ENCODE data around the gene ALG14.
A peak's percentile ranks its signal among the peaks of the same experiment; 100 is the strongest.

The ALG14 gene

DNA sequence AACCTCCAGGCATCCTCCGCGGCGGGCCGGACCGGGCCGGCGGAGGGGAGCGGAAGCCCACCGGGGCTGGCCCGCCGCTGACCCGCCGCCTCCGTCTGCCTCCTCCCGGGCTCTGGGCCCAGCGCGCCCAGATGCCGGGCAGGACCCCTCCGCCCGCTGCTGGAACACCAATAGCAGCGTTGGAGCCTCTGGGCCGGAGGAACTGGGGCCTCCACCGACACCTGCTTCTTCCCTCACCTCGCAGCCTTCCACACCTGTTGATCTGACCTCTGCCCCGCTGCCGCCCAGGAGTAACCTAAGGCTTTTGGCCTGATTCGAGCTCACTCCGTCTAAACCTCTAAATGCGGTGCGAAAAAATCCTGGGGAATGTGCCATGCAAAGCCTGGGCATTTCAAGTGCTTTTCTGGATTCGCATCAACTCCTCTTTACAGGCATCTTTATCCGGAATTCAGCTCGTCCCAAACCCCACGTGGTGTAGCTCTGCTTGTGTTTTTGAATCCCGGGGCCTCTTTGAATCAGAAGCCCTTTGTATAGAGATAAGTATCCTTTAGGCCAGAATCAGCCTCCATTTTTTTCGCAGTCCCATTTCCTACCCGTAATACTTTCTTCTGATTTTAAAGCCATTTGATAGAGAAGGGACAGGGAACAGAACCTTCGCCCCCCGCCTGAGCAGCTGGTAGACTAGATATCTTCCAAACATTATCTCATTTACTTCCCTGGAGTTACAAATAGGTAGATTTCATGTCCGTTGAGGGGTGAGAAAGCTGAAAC, 145.2 kb downstream of the ALG14 start:
- ChIA-PET CTCF (interaction anchor here (0.8 to 2.2 kb wide), 5 partner anchors 34 to 116 kb away, joined by 3 to 15 read pairs (median 4); no protein-coding TSS in a partner anchor), POLR2A (interaction anchor here (0.5 to 1.3 kb wide), 8 partner anchors 8 to 644 kb away, joined by 3 to 5 read pairs (median 4); partner anchors contain the start of gene RWDD3)
- Histone ChIP-seq H3K4me3 (ENCODE audit: low read depth, low read length) (peak overlapping the region; percentile 82), H3K36me3 (ENCODE audit: control insufficient read depth in 2 of 2, insufficient read depth in 1 of 2, low read length in 2 of 2) (no peaks in the 10 kb centered on the region), H3K4me1 (ENCODE audit: control insufficient read depth, insufficient read depth, low read length) (peaks cover 27% of the 10 kb centered on the region), H3K9me3 (ENCODE audit: control insufficient read depth, insufficient read depth, low read depth, low read length) (no peaks in the 10 kb centered on the region), H3K27ac (ENCODE audit: extremely low read depth, low read depth, low read length) (peak overlapping the region; percentile 93)
- TF ChIP-seq, protein P1, sequence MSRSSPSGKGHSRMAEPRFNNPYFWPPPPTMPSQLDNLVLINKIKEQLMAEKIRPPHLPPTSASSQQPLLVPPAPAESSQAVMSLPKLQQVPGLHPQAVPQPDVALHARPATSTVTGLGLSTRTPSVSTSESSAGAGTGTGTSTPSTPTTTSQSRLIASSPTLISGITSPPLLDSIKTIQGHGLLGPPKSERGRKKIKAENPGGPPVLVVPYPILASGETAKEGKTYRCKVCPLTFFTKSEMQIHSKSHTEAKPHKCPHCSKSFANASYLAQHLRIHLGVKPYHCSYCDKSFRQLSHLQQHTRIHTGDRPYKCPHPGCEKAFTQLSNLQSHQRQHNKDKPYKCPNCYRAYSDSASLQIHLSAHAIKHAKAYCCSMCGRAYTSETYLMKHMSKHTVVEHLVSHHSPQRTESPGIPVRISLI (tag by site-specific recombination; IDR thresholded peaks at IDR 0.05) = no peak
- TF ChIP-seq ZNF239 (tag by site-specific recombination; IDR thresholded peaks at IDR 0.05) (no peak), GLIS2 (tag by site-specific recombination; IDR thresholded peaks at IDR 0.05) (no peak), ZNF2 (tag by site-specific recombination; IDR thresholded peaks at IDR 0.05) (no peak), ZNF624 (tag by site-specific recombination; IDR thresholded peaks at IDR 0.05) (no peak), ZNF600 (tag by site-specific recombination; IDR thresholded peaks at IDR 0.05) (peak; percentile 65), ZBTB17 (tag by site-specific recombination; IDR thresholded peaks at IDR 0.05) (peak; percentile 51), SP7 (tag by site-specific recombination; IDR thresholded peaks at IDR 0.05) (no peak), ZNF549 (tag by site-specific recombination; IDR thresholded peaks at IDR 0.05) (0 out of 2 replicates have a peak, but pooled peaks have one; percentile 14), ZNF292 (tag by site-specific recombination; IDR thresholded peaks at IDR 0.05; ENCODE audit: borderline replicate concordance, low read depth) (no peak), ZNF114 (tag by site-specific recombination; IDR thresholded peaks at IDR 0.05) (no peak), KLF16 (tag by site-specific recombination; IDR thresholded peaks at IDR 0.05) (peak; percentile 13; the same call in 1 of the 2 replicates), ZNF747 (tag by site-specific recombination; IDR thresholded peaks at IDR 0.05) (no peak), ZNF670 (tag by site-specific recombination; IDR thresholded peaks at IDR 0.05; ENCODE audit: low read depth) (no peak), ZNF221 (tag by site-specific recombination; IDR thresholded peaks at IDR 0.05; ENCODE audit: borderline replicate concordance) (no peak), TRIM28 (IDR thresholded peaks at IDR 0.05; ENCODE audit: borderline replicate concordance, low read length) (no peak), ZNF792 (tag by site-specific recombination; IDR thresholded peaks at IDR 0.05) (no peak), ZNF394 (tag by site-specific recombination; IDR thresholded peaks at IDR 0.05; ENCODE audit: borderline replicate concordance) (peak; percentile 52; the same call in 1 of the 2 replicates), BCL11A (tag by site-specific recombination; IDR thresholded peaks at IDR 0.05; ENCODE audit: low read depth) (peak; percentile 61), ZXDB (tag by site-specific recombination; IDR thresholded peaks at IDR 0.05) (peak; percentile 32; the same call in 1 of the 2 replicates)
- TF ChIP-seq, protein P2, sequence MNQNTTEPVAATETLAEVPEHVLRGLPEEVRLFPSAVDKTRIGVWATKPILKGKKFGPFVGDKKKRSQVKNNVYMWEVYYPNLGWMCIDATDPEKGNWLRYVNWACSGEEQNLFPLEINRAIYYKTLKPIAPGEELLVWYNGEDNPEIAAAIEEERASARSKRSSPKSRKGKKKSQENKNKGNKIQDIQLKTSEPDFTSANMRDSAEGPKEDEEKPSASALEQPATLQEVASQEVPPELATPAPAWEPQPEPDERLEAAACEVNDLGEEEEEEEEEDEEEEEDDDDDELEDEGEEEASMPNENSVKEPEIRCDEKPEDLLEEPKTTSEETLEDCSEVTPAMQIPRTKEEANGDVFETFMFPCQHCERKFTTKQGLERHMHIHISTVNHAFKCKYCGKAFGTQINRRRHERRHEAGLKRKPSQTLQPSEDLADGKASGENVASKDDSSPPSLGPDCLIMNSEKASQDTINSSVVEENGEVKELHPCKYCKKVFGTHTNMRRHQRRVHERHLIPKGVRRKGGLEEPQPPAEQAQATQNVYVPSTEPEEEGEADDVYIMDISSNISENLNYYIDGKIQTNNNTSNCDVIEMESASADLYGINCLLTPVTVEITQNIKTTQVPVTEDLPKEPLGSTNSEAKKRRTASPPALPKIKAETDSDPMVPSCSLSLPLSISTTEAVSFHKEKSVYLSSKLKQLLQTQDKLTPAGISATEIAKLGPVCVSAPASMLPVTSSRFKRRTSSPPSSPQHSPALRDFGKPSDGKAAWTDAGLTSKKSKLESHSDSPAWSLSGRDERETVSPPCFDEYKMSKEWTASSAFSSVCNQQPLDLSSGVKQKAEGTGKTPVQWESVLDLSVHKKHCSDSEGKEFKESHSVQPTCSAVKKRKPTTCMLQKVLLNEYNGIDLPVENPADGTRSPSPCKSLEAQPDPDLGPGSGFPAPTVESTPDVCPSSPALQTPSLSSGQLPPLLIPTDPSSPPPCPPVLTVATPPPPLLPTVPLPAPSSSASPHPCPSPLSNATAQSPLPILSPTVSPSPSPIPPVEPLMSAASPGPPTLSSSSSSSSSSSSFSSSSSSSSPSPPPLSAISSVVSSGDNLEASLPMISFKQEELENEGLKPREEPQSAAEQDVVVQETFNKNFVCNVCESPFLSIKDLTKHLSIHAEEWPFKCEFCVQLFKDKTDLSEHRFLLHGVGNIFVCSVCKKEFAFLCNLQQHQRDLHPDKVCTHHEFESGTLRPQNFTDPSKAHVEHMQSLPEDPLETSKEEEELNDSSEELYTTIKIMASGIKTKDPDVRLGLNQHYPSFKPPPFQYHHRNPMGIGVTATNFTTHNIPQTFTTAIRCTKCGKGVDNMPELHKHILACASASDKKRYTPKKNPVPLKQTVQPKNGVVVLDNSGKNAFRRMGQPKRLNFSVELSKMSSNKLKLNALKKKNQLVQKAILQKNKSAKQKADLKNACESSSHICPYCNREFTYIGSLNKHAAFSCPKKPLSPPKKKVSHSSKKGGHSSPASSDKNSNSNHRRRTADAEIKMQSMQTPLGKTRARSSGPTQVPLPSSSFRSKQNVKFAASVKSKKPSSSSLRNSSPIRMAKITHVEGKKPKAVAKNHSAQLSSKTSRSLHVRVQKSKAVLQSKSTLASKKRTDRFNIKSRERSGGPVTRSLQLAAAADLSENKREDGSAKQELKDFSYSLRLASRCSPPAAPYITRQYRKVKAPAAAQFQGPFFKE (tag by site-specific recombination; IDR thresholded peaks at IDR 0.05; ENCODE audit: borderline replicate concordance) = no peak
- TF ChIP-seq, protein P3, sequence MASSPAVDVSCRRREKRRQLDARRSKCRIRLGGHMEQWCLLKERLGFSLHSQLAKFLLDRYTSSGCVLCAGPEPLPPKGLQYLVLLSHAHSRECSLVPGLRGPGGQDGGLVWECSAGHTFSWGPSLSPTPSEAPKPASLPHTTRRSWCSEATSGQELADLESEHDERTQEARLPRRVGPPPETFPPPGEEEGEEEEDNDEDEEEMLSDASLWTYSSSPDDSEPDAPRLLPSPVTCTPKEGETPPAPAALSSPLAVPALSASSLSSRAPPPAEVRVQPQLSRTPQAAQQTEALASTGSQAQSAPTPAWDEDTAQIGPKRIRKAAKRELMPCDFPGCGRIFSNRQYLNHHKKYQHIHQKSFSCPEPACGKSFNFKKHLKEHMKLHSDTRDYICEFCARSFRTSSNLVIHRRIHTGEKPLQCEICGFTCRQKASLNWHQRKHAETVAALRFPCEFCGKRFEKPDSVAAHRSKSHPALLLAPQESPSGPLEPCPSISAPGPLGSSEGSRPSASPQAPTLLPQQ (tag by site-specific recombination; IDR thresholded peaks at IDR 0.05) = no peak; the same call in 1 of the 2 replicates
- TF ChIP-seq, protein P4, sequence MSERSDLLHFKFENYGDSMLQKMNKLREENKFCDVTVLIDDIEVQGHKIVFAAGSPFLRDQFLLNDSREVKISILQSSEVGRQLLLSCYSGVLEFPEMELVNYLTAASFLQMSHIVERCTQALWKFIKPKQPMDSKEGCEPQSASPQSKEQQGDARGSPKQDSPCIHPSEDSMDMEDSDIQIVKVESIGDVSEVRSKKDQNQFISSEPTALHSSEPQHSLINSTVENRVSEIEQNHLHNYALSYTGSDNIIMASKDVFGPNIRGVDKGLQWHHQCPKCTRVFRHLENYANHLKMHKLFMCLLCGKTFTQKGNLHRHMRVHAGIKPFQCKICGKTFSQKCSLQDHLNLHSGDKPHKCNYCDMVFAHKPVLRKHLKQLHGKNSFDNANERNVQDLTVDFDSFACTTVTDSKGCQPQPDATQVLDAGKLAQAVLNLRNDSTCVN (tag by site-specific recombination; optimal IDR thresholded peaks at IDR 0.05) = no peak
- TF ChIP-seq, protein P5, sequence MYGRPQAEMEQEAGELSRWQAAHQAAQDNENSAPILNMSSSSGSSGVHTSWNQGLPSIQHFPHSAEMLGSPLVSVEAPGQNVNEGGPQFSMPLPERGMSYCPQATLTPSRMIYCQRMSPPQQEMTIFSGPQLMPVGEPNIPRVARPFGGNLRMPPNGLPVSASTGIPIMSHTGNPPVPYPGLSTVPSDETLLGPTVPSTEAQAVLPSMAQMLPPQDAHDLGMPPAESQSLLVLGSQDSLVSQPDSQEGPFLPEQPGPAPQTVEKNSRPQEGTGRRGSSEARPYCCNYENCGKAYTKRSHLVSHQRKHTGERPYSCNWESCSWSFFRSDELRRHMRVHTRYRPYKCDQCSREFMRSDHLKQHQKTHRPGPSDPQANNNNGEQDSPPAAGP (tag by site-specific recombination; IDR thresholded peaks at IDR 0.05) = no peak
- TF ChIP-seq, protein P6, sequence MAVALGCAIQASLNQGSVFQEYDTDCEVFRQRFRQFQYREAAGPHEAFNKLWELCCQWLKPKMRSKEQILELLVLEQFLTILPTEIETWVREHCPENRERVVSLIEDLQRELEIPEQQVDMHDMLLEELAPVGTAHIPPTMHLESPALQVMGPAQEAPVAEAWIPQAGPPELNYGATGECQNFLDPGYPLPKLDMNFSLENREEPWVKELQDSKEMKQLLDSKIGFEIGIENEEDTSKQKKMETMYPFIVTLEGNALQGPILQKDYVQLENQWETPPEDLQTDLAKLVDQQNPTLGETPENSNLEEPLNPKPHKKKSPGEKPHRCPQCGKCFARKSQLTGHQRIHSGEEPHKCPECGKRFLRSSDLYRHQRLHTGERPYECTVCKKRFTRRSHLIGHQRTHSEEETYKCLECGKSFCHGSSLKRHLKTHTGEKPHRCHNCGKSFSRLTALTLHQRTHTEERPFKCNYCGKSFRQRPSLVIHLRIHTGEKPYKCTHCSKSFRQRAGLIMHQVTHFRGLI (tag by site-specific recombination; IDR thresholded peaks at IDR 0.05) = no peak

Data from HEK293 (cell line).